H1 (cell line): ENCODE data around the gene DGKI. TPM values are rescaled to one million over a fixed set of nuclear protein-coding genes. Genes with fewer than 3 reads are reported as not detected.

Source experiments
- BCL11A ChIP-seq, 2 experiments: IDR thresholded peaks; one replicate each; pipeline ENCODE4 v1.6.1; 2011; ENCODE audit warnings: low read depth in 2 of 2, low read length in 2 of 2, mild to moderate bottlenecking in 2 of 2
- RBBP5 ChIP-seq: IDR thresholded peaks from 2 replicates; pipeline ENCODE4 v1.7.1; 2012; ENCODE audit warnings: low read depth, mild to moderate bottlenecking, inconsistent platforms, low read length, moderate library complexity, borderline replicate concordance
- RFX5 ChIP-seq: IDR thresholded peaks from 2 replicates; pipeline ENCODE4 v1.6.1; 2011; ENCODE audit warnings: low read depth, low read length, improper control_type of control experiment, borderline replicate concordance
- SIRT6 ChIP-seq: IDR thresholded peaks from one replicate; pipeline ENCODE4 v1.7.1; 2012; ENCODE audit warnings: low read length, inconsistent platforms
- TAF7 ChIP-seq: optimal IDR thresholded peaks from 2 replicates; pipeline ENCODE3; 2011; ENCODE audit warnings: low read depth, mild to moderate bottlenecking, inconsistent platforms, low read length, moderate library complexity, borderline replicate concordance
- polyA plus RNA-seq, 7 experiments: library from polyadenylated mRNA; depleted of rRNA in 3 of 7; stranded (reverse) in 5 of 7; unstranded in 2 of 7; fragments of >200 nt in 5 of 7; fragments of 200-250 nt in 2 of 7; gene quantifications; 1 replicate in 5 of 7; 2 replicates in 1 of 7; 4 replicates in 1 of 7; pipeline versions ENCODE4 v1.2.1 to v1.2.3, GENCODE V29; 2011 to 2013; ENCODE audit warnings: missing spikeins in 2 of 7, mixed read lengths in 2 of 7
- total RNA-seq: library from RNA; stranded (reverse); fragmentation: NEBNext Ultra II Directional; extraction: Animal tissue kit (Norgen Biotek cat#: 25700); gene quantifications from 2 replicates; pipeline ENCODE4 v1.2.1, GENCODE V29; 2021

DGKI gene
- total and polyA plus RNA-seq, 2 of the 8 experiments (the other 6 are each of a cell fraction or from before 2014, with no cell fraction given) = 0.20 to 0.71 TPM

- no peak for TF ChIP-seq RBBP5
- TF ChIP-seq TAF7 = no peak
- no peak for TF ChIP-seq BCL11A (IDR thresholded peaks at IDR 0.05; ENCODE audit: low read depth in 2 of 2, low read length in 2 of 2)
- no peak for TF ChIP-seq SIRT6
- TF ChIP-seq RFX5 = no peak
- TF ChIP-seq, all 59 proteins: peak for 0
Observed at GRCh38 chr7:137480824-137481365, 365.9 kb downstream of the DGKI start (continued).
